ENCODE data around the gene MLNR.

MLNR gene

GRCh38 chr13:49234741-49235140 lies 14.6 kb downstream of the MLNR start:
- H3K27me3 ChIP-seq (replicated peaks; ENCODE audit: control insufficient read depth, insufficient read depth, low read length) = no peaks in the 10 kb centered on the region
- no peak for TF ChIP-seq CTCF (IDR thresholded peaks at IDR 0.05; ENCODE audit: insufficient read depth, low read length, poor library complexity, severe bottlenecking)
- H3K4me3 ChIP-seq (replicated peaks; ENCODE audit: low read depth, low read length) = no peak overlapping the region
- no peaks in the 10 kb centered on the region for H3K36me3 ChIP-seq (ENCODE audit: control insufficient read depth, insufficient read depth, low read length)
- no peak for DNase-seq (ENCODE audit: extremely low read depth, insufficient read length)

- no peak for TF ChIP-seq CTCF (IDR thresholded peaks at IDR 0.05; ENCODE audit: insufficient read depth, low read length, poor library complexity, severe bottlenecking)
- H3K36me3 ChIP-seq (ENCODE audit: control insufficient read depth, insufficient read depth, low read length) = no peaks in the 10 kb centered on the region
- no peak overlapping the region for H3K4me3 ChIP-seq (replicated peaks; ENCODE audit: low read depth, low read length)
- no peak for DNase-seq (ENCODE audit: extremely low read depth, insufficient read length)
- H3K27me3 ChIP-seq (replicated peaks; ENCODE audit: control insufficient read depth, insufficient read depth, low read length) = no peaks in the 10 kb centered on the region
Observed at GRCh38 chr13:49235856-49236431, 15.8 kb downstream of the MLNR start.

DNA sequence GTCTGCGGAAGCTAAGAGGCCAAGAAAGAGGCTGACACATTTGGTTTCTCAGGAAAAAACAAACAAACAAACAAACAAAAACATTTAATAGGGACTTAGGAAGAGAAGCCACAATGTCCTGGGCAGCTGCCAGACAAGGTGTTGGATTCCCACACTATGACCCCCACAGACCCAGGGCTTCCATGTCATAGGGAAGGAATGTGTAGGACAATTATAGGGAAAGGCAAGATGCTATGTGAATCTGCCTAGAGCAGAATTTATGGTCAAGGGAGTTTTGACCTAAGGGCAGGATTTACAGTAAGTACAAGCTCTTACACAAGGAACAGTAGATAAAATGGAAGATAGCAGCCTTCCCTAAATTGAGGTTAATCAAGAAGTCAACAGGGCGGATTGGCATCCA lies 18.5 kb downstream of the MLNR start:
- H3K4me3 ChIP-seq (replicated peaks; ENCODE audit: low read depth, low read length) = no peak overlapping the region
- H3K27me3 ChIP-seq (replicated peaks; ENCODE audit: control insufficient read depth, insufficient read depth, low read length) = no peaks in the 10 kb centered on the region
- DNase-seq (ENCODE audit: extremely low read depth, insufficient read length) = no peak
- no peaks in the 10 kb centered on the region for H3K36me3 ChIP-seq (ENCODE audit: control insufficient read depth, insufficient read depth, low read length)
- TF ChIP-seq CTCF (IDR thresholded peaks at IDR 0.05; ENCODE audit: insufficient read depth, low read length, poor library complexity, severe bottlenecking) = no peak

- Histone ChIP-seq H3K36me3 (ENCODE audit: control insufficient read depth, insufficient read depth, low read length) (no peaks in the 10 kb centered on the region), H3K27me3 (replicated peaks; ENCODE audit: control insufficient read depth, insufficient read depth, low read length) (no peaks in the 10 kb centered on the region), H3K4me3 (replicated peaks; ENCODE audit: low read depth, low read length) (no peak overlapping the region)
- DNase-seq (ENCODE audit: extremely low read depth, insufficient read length) = no peak
- TF ChIP-seq CTCF (IDR thresholded peaks at IDR 0.05; ENCODE audit: insufficient read depth, low read length, poor library complexity, severe bottlenecking) = peak; percentile 67
Observed at GRCh38 chr13:49240017-49240416, 19.9 kb downstream of the MLNR start.

DNA sequence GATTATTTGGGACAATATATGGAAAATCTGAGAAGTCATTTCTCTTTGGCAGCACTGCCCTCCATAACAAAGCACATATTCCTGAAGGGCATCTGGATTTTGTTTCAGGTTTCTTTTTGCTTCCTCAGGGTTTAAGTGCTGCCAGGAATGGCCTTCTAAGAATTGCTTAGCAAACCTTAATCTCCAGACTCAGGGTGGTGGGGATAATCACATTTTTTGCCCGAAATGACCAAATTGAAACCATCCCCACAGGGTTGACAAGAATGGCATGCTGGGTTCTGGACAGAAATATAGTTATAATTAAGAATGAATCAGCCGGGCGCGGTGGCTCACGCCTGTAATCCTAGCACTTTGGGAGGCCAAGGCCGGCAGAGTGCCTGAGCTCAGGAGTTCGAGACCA lies 21.2 kb downstream of the MLNR start:
- Histone ChIP-seq H3K27me3 (replicated peaks; ENCODE audit: control insufficient read depth, insufficient read depth, low read length) (no peaks in the 10 kb centered on the region), H3K36me3 (ENCODE audit: control insufficient read depth, insufficient read depth, low read length) (no peaks in the 10 kb centered on the region), H3K4me3 (replicated peaks; ENCODE audit: low read depth, low read length) (no peak overlapping the region)
- no peak for DNase-seq (ENCODE audit: extremely low read depth, insufficient read length)
- no peak for TF ChIP-seq CTCF (IDR thresholded peaks at IDR 0.05; ENCODE audit: insufficient read depth, low read length, poor library complexity, severe bottlenecking)

DNA sequence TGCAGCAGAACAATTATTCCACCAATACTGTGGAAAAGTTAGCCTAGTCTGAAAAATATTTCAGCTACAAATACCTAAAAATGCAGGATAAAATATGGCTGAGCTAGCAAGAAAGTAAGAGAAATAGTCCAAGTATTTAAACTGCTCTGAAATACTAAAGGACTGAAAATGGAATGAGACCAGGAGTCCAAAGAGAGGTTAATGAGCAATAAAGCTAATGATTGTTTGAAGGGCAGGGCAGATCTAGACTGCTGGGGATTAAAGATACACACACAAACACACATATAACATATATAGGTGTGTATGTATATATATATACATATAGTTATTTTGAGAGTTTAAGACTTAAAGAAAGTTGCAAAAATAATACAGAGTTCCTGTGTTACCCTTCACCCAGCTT lies 25.0 kb downstream of the MLNR start:
- Histone ChIP-seq H3K27me3 (replicated peaks; ENCODE audit: control insufficient read depth, insufficient read depth, low read length) (no peaks in the 10 kb centered on the region), H3K36me3 (ENCODE audit: control insufficient read depth, insufficient read depth, low read length) (no peaks in the 10 kb centered on the region), H3K4me3 (replicated peaks; ENCODE audit: low read depth, low read length) (no peak overlapping the region)
- TF ChIP-seq CTCF (IDR thresholded peaks at IDR 0.05; ENCODE audit: insufficient read depth, low read length, poor library complexity, severe bottlenecking) = no peak
- DNase-seq (ENCODE audit: extremely low read depth, insufficient read length) = no peak

All from GM06990 (cell line).